ENCODE results near the gene PCBP3. TPM values are rescaled to one million over a fixed set of nuclear protein-coding genes. Genes with fewer than 3 reads are reported as not detected.
A peak's percentile ranks its signal among the peaks of the same experiment; 100 is the strongest.
"Not testable (repeated sequence)": the region's sequence is repeated elsewhere in the genome, so short reads cannot be mapped to it uniquely, and the experiment has no call there.

The PCBP3 gene
- total RNA-seq, 1 donor from 2014 or later, result 4.6 TPM

DNA sequence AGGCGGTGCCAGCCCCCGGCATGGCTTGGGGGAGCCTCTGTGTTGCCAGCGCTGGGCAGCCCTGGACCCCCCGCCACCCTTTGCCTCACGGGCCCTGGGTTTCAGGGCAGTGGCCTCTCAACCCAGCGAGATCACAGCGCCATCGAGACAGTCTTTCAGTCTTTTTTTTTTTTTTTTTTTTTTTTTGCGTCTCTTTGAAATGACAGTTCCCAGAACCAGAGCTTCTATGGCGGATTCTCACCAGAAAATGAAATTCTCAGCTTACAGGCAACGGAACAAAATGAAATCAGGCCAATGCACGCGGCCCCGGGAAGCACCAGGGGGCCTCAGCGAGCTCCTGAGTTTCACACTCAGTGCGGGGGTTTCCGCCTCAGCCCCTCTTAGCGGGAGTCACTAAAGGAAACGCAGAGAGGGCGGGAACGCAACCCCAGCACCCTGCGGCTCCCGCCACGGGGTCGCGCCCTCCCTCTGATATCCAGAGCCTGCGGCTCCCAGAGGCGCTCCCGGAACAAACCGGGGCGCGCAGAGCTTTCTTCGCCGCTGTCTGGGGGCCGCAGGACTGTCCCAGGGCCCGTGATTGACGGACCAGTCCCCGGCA is 330.0 kb downstream of the PCBP3 start:
- Histone ChIP-seq H2AFZ (replicated peaks) (peak overlapping the region; percentile 83), H3K9ac (no peak overlapping the region), H3K27ac (no peak overlapping the region), H3K36me3 (no peaks in the 10 kb centered on the region), H3K4me3 (peak overlapping the region; percentile 44), H3K4me2 (peak overlapping the region; percentile 83), H3K9me3 (ENCODE audit: low read depth) (no peaks in the 10 kb centered on the region), H4K20me1 (ENCODE audit: low read depth) (no peaks in the 10 kb centered on the region), H3K27me3 (peaks cover 72% of the 10 kb centered on the region), H3F3A (ENCODE audit: low read depth) (peaks cover 10% of the 10 kb centered on the region), H3K4me1 (peaks cover 20% of the 10 kb centered on the region), H3K79me2 (ENCODE audit: low read depth) (no peaks in the 10 kb centered on the region)
- Mint-ChIP-seq H3K27me3 (ENCODE audit: insufficient read depth, low read depth) (peaks cover 13% of the 10 kb centered on the region), H3K36me3 (no peaks in the 10 kb centered on the region), H3K4me1 (peaks cover 34% of the 10 kb centered on the region), H3K27ac (no peak overlapping the region), H3K9me3 (no peaks in the 10 kb centered on the region), H3K4me3 (peak overlapping the region; percentile 70)
- DNase-seq (ENCODE audit: low spot score), result peak; percentile 85
- TF ChIP-seq EZH2phosphoT487 (IDR thresholded peaks at IDR 0.05), result peak; percentile 48
- TF ChIP-seq, protein P1, sequence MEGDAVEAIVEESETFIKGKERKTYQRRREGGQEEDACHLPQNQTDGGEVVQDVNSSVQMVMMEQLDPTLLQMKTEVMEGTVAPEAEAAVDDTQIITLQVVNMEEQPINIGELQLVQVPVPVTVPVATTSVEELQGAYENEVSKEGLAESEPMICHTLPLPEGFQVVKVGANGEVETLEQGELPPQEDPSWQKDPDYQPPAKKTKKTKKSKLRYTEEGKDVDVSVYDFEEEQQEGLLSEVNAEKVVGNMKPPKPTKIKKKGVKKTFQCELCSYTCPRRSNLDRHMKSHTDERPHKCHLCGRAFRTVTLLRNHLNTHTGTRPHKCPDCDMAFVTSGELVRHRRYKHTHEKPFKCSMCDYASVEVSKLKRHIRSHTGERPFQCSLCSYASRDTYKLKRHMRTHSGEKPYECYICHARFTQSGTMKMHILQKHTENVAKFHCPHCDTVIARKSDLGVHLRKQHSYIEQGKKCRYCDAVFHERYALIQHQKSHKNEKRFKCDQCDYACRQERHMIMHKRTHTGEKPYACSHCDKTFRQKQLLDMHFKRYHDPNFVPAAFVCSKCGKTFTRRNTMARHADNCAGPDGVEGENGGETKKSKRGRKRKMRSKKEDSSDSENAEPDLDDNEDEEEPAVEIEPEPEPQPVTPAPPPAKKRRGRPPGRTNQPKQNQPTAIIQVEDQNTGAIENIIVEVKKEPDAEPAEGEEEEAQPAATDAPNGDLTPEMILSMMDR (IDR thresholded peaks at IDR 0.05), result peak; percentile 65
- no peak for TF ChIP-seq EZH2 (IDR thresholded peaks at IDR 0.05)

DNA sequence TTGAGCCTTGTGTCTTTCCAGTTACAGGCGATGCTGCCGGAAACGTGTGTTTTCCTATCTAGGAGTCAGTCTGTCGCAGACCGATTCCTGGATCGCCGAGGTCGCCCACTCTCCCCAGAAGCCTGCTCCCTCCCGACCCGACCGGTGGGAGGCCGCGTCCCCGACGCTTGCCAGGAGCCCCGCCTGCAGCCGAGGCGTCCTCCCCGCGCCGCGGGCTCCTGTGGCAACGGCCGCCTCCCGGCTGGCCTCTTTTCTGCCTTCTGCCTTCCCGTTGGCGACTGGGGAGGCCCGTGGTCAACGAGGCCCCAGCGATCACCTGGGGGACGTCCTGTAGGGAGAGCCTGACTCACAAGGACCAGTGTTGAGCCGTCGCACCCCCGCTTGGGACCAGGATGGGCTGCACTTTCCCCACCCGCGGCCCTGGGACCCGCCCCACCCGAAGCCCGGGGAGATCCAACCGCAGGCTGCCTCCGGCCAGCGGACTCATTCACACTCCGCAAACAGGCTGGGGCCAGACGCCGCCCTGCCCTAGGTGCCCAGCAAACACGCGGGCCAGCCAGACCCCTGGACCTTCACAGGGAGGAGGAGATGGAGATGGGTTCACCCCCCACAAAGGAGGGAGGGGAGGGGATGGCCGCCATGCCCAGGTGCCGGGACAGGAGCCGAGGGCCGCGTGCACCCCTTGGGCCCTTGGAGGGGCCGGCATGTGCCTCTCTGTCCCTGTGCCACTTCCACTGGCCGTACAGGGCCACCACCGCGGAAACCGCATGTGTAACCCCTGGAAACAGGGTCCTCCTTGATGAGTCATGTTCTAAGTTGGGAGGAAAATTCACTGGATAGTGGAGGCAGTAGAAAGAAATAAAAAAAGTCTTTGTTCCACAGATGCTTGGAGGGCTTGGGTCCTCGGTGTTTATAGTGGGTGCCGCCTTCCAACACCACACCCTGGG is 330.8 kb downstream of the PCBP3 start:
- Mint-ChIP-seq H3K4me3 (peak overlapping the region; percentile 70), H3K27ac (no peak overlapping the region), H3K27me3 (ENCODE audit: insufficient read depth, low read depth) (peaks cover 13% of the 10 kb centered on the region), H3K9me3 (no peaks in the 10 kb centered on the region), H3K4me1 (peaks cover 35% of the 10 kb centered on the region), H3K36me3 (no peaks in the 10 kb centered on the region)
- Histone ChIP-seq H3K9ac (no peak overlapping the region), H3K4me1 (peaks cover 20% of the 10 kb centered on the region), H3K79me2 (ENCODE audit: low read depth) (no peaks in the 10 kb centered on the region), H3K27me3 (peaks cover 80% of the 10 kb centered on the region), H3K4me3 (peak overlapping the region; percentile 44), H3K27ac (no peak overlapping the region), H3K36me3 (no peaks in the 10 kb centered on the region), H3K4me2 (peak overlapping the region; percentile 83), H4K20me1 (ENCODE audit: low read depth) (no peaks in the 10 kb centered on the region), H3K9me3 (ENCODE audit: low read depth) (no peaks in the 10 kb centered on the region), H2AFZ (replicated peaks) (peak overlapping the region; percentile 83), H3F3A (ENCODE audit: low read depth) (peaks cover 10% of the 10 kb centered on the region)
- TF ChIP-seq, protein P1 (IDR thresholded peaks at IDR 0.05), result no peak
- TF ChIP-seq EZH2phosphoT487 (IDR thresholded peaks at IDR 0.05) (peak; percentile 47), EZH2 (IDR thresholded peaks at IDR 0.05) (peak; percentile 29)
- peak; percentile 70 for DNase-seq (ENCODE audit: low spot score)

DNA sequence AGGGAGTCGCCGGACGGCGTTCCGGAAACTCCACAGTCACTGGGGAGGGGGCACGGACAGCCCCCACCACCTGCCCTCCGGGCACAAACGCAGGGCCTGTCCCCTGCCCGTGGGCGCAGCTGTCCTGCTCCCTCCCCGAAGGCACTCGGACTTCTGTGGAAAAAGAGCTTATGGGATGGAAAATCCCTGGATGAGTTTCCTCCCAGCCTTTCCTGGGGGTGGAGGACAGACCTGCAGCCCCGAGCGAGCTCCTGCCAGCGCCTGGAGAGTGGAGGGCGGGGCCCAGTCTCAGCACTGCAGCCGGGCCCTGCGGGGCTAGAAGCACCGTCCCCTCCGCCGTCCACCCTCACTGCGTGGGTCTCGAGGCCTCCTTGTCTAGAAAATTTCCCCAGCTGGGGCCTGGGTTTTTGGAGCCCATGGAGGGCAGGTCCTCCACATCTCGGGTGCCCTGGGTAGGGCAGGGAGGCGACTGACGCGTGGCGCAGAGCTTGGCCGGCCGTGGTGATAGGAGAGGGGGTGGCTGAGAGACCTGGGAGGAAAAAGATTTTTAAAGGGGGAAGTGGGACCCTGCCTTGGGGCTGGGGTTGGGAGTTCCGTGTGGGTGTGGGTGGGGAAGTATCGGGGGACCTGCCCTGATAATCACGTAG is 331.6 kb downstream of the PCBP3 start:
- Histone ChIP-seq H3K4me1 (peaks cover 20% of the 10 kb centered on the region), H3K36me3 (no peaks in the 10 kb centered on the region), H3K9ac (no peak overlapping the region), H3K4me3 (peak overlapping the region; percentile 44), H3K79me2 (ENCODE audit: low read depth) (no peaks in the 10 kb centered on the region), H4K20me1 (ENCODE audit: low read depth) (no peaks in the 10 kb centered on the region), H3K9me3 (ENCODE audit: low read depth) (no peaks in the 10 kb centered on the region), H2AFZ (replicated peaks) (peak overlapping the region; percentile 7), H3K4me2 (peak overlapping the region; percentile 83), H3F3A (ENCODE audit: low read depth) (peaks cover 10% of the 10 kb centered on the region), H3K27ac (no peak overlapping the region), H3K27me3 (peaks cover 88% of the 10 kb centered on the region)
- DNase-seq (ENCODE audit: low spot score), result peak; percentile 56
- Mint-ChIP-seq H3K36me3 (no peaks in the 10 kb centered on the region), H3K27ac (no peak overlapping the region), H3K4me3 (peak overlapping the region; percentile 50), H3K4me1 (peaks cover 35% of the 10 kb centered on the region), H3K9me3 (no peaks in the 10 kb centered on the region), H3K27me3 (ENCODE audit: insufficient read depth, low read depth) (peaks cover 10% of the 10 kb centered on the region)
- peak; percentile 53 for TF ChIP-seq EZH2phosphoT487 (IDR thresholded peaks at IDR 0.05)
- TF ChIP-seq, protein P1 (IDR thresholded peaks at IDR 0.05), result no peak
- TF ChIP-seq EZH2 (IDR thresholded peaks at IDR 0.05), result peak; percentile 63

DNA sequence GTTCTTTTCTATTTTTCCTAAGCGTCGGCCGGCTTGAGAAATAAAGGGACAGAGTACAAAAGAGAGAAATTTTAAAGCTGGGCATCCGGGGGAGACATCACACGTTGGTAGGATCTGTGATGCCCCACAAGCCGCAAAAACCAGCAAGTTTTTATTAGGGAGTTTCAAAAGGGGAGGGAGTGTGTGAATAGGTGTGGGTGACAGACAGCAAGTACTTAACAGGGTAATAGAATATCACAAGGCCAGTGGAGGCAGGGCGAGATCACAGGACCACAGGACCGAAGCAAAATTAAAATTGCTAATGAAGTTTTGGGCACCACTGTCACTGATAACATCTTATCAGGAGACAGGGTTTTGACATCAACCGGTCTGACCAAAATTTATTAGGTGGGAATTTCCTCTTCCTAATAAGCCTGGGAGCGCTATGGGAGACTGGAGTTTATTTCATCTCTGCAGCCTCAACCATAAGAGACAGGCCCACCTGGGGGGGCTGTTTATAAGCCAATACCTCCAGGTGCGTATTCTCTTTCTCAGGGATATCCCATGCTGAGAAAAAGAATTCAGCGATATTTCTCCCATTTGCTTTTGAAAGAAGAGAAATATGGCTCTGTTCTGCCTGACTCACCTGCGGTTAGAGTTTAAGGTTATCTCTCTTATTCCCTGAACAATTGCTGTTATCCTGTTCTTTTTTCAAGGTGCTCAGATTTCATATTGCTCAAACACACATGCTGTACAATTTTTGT is 332.3 kb downstream of the PCBP3 start:
- Histone ChIP-seq H3F3A (ENCODE audit: low read depth) (peaks cover 17% of the 10 kb centered on the region), H3K4me2 (peak overlapping the region; percentile 83), H3K27me3 (peaks cover 94% of the 10 kb centered on the region), H3K4me1 (peaks cover 20% of the 10 kb centered on the region), H3K4me3 (peak overlapping the region; percentile 44)
- not testable (repeated sequence) for H2AFZ ChIP-seq (replicated peaks); H3K36me3 Mint-ChIP-seq; H3K27ac Mint-ChIP-seq; H3K9ac ChIP-seq; H3K9me3 ChIP-seq (ENCODE audit: low read depth); H3K27ac ChIP-seq; H3K36me3 ChIP-seq; DNase-seq (ENCODE audit: low spot score); H3K9me3 Mint-ChIP-seq; H4K20me1 ChIP-seq (ENCODE audit: low read depth); H3K79me2 ChIP-seq (ENCODE audit: low read depth)
- Mint-ChIP-seq H3K27me3 (ENCODE audit: insufficient read depth, low read depth) (peaks cover 10% of the 10 kb centered on the region), H3K4me3 (peak overlapping the region; percentile 50), H3K4me1 (peaks cover 35% of the 10 kb centered on the region)
